Brain microvascular endothelial cell (primary cell): ENCODE data around the gene SUPT3H.

Experiments used
- DNase-seq: peaks from one replicate; pipeline ENCODE4 v3.0.0-alpha.2; 2020
- H3K27ac ChIP-seq: fragments of 250-450 bp; sonication (Bioruptor Pico); 2 replicates; pipeline ENCODE4 v1.5.1; 2020; ENCODE audit warnings: mild to moderate bottlenecking, moderate library complexity
- H3K27me3 ChIP-seq: fragments of 250-450 bp; sonication (Bioruptor Pico); replicated peaks from 2 replicates; pipeline ENCODE4 v1.5.1; 2020; ENCODE audit warnings: mild to moderate bottlenecking
- H3K36me3 ChIP-seq: fragments of 250-450 bp; sonication (Bioruptor Pico); replicated peaks from 2 replicates; pipeline ENCODE4 v1.5.1; 2020; ENCODE audit warnings: mild to moderate bottlenecking
- H3K4me3 ChIP-seq: 2 replicates; pipeline ENCODE4 v1.5.1; 2011; ENCODE audit warnings: low read depth, mild to moderate bottlenecking, control low read depth, low read length, moderate library complexity
- in situ Hi-C: cut with HindIII; loops from 2 replicates; pipeline ENCODE4 v1.10.0; 2017; ENCODE audit warnings: low sequenced_read_pairs, low pct_ligation_motif_present
- TF ChIP-seq, protein P1 (sequence below): IDR thresholded peaks from 2 replicates; pipeline ENCODE4 v1.5.1; 2011; ENCODE audit warnings: low read depth, mild to moderate bottlenecking, moderate library complexity, low read length, control low read depth, inconsistent platforms; ENCODE audit errors: missing control alignments

Gene SUPT3H

DNA sequence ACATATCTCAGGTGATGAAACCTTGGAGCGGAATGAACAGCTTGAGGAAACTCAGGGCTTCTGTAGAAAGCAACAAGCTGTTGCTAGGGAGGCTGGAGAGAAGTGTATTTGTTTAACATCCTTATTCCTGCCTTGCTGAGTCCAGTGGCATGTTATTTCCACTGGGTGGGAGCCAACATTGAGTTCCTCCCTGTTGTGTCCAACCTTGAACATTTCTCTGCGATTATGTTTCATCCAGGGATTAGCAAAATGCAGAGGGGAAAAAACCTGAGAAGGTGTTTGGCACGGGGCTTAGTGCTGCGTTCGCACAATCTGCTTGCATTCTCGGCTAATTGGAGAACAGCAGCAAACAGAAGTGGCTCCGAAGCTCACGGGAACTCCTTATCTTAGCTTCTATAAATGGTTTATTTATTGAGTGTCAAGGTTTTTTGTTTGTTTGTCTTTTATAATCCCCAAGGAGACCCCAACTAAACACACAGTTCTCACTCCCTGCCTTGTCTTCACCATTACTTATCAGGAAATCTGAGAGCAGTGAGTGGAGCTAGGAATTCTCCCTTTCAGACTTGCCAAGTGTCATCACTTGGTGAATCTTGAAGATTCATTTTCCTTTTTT is 577.5 kb downstream of the SUPT3H start:
- TF ChIP-seq, protein P1, sequence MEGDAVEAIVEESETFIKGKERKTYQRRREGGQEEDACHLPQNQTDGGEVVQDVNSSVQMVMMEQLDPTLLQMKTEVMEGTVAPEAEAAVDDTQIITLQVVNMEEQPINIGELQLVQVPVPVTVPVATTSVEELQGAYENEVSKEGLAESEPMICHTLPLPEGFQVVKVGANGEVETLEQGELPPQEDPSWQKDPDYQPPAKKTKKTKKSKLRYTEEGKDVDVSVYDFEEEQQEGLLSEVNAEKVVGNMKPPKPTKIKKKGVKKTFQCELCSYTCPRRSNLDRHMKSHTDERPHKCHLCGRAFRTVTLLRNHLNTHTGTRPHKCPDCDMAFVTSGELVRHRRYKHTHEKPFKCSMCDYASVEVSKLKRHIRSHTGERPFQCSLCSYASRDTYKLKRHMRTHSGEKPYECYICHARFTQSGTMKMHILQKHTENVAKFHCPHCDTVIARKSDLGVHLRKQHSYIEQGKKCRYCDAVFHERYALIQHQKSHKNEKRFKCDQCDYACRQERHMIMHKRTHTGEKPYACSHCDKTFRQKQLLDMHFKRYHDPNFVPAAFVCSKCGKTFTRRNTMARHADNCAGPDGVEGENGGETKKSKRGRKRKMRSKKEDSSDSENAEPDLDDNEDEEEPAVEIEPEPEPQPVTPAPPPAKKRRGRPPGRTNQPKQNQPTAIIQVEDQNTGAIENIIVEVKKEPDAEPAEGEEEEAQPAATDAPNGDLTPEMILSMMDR, result no peak
- in situ Hi-C loops, result no loop called here
- Histone ChIP-seq H3K27me3 (no peaks in the 10 kb centered on the region), H3K36me3 (no peaks in the 10 kb centered on the region), H3K27ac (no peak overlapping the region), H3K4me3 (no peak overlapping the region)
- DNase-seq, result peak; percentile 69

GRCh38 chr6:44797746-44798145 is 580.0 kb downstream of the SUPT3H start:
- no peak for DNase-seq
- TF ChIP-seq, protein P1, result no peak
- Histone ChIP-seq H3K27me3 (no peaks in the 10 kb centered on the region), H3K4me3 (no peak overlapping the region), H3K36me3 (no peaks in the 10 kb centered on the region), H3K27ac (no peak overlapping the region)
- in situ Hi-C loops, result no loop called here

DNA sequence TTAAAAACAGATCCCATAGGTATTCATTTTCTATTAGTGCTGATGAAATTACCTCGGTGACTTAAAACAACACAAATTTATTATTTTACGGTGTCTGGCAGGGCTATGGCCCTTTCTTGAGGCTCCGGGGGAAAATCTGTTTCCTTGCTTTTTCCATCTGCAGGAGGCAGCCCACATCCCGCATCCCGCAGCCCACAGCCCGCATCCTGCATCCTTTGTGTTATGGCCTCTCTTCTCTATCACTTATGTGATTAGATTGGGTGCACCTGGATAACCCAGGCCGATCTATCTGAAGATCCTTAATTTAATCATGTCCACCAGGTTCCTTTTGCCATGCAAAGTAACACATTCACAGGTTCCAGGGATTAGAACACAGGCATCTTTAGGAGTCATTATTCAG is 582.4 kb downstream of the SUPT3H start:
- Histone ChIP-seq H3K27ac (no peak overlapping the region), H3K4me3 (no peak overlapping the region), H3K36me3 (no peaks in the 10 kb centered on the region), H3K27me3 (no peaks in the 10 kb centered on the region)
- TF ChIP-seq, protein P1, result no peak
- in situ Hi-C loops, result no loop called here
- DNase-seq, result no peak

- TF ChIP-seq, protein P1, result no peak
- in situ Hi-C loops, result no loop called here
- no peaks in the 10 kb centered on the region for H3K36me3 ChIP-seq
- H3K4me3 ChIP-seq, result no peak overlapping the region
- no peaks in the 10 kb centered on the region for H3K27me3 ChIP-seq
- DNase-seq, result no peak
- H3K27ac ChIP-seq, result no peak overlapping the region
These were observed 587.9 kb downstream of the SUPT3H start for GRCh38 chr6:44789806-44790205.

GRCh38 chr6:44789061-44789460 is 588.7 kb downstream of the SUPT3H start:
- Histone ChIP-seq H3K4me3 (no peak overlapping the region), H3K27me3 (no peaks in the 10 kb centered on the region), H3K27ac (no peak overlapping the region), H3K36me3 (no peaks in the 10 kb centered on the region)
- TF ChIP-seq, protein P1, result no peak
- in situ Hi-C loops, result no loop called here
- no peak for DNase-seq

DNA sequence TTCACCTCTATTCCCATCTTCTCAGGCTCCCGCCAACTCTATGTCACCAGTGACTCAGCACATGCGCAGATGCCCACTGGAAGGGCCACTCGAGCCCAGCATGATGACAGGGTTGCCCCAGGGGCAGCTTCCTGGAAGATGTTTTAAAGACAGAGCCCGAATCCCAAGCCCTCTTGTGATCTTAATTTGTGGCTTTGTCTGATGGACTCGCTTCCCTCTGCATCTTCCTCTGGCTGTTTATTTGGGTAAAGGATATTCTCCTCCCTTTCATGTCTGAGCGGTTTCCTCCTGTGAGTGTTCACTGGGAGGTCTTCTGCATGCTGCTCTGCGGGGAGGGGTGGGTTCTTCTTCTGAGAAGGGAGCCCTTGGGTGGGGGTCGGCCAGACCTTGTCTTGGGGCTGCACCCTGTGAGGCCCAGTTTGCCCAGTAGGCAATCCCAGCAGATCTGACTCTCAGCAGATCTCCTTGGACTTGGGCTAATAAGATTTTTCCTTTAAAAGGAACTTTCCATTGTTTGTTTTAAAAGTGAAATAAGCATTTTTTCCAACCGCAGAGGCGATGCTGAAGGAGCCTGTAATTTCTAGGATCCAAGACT is 589.2 kb downstream of the SUPT3H start:
- DNase-seq, result peak; percentile 14

More for the DNA sequence above, 589.2 kb downstream of the SUPT3H start:
- no peak overlapping the region for H3K27ac ChIP-seq
- H3K36me3 ChIP-seq, result no peaks in the 10 kb centered on the region
- TF ChIP-seq, protein P1, result no peak
- H3K4me3 ChIP-seq, result no peak overlapping the region
- H3K27me3 ChIP-seq, result no peaks in the 10 kb centered on the region
- in situ Hi-C loops, result no loop called here
